AG08395 (cell line): Measurements from ENCODE around the gene PNKD.
"Not testable (repeated sequence)": the region's sequence is repeated elsewhere in the genome, so short reads cannot be mapped to it uniquely, and the experiment has no call there.

ENCODE experiments used
- DNase-seq: peaks from one replicate; pipeline ENCODE4 v3.0.0; 2012; ENCODE audit warnings: mixed read lengths, low spot score

The PNKD gene

GRCh38 chr2:218292048-218293014, 22.0 kb downstream of the PNKD start, which contains the start of gene TMBIM1:
Gene TMBIM1, minus strand, starts transcription at chr2:218292503. Its CDS starts 10,362 bp downstream, at chr2:218282141.
- peak; percentile 93 for DNase-seq

DNA sequence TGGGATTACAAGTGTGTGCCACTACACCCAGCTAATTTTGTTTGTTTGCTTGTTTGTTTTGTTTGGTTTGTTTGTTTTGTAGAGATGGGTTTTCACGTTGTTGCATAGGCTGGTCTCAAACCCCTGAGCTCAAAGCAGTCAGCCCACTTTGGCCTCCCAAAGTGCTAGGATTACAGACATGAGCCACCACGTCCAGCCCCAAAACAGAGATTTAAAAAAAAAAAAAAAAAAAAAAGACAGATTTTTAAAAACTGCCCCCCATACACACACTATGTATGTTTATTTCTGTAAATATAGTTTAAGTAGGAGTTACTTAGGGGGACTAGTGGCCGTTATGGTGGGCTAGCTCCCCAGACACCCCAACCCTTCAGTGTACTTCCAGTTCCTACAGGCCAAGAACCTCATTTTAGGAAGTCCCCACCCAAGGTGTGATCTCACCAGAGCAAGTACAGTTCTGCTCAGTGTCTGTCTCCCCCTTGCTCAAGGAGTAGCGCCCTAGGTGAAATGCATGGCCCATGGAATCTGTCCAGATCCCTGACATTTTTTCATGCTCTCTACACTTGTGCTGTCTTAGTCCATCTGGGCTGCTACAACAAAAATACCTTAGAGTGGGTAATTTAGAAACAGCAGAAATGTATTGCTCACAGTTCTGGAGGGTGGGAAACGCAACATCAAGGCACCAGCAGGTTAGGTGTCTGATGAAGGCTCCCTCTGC, 23.6 kb downstream of the PNKD start:
- DNase-seq, result no peak

DNA sequence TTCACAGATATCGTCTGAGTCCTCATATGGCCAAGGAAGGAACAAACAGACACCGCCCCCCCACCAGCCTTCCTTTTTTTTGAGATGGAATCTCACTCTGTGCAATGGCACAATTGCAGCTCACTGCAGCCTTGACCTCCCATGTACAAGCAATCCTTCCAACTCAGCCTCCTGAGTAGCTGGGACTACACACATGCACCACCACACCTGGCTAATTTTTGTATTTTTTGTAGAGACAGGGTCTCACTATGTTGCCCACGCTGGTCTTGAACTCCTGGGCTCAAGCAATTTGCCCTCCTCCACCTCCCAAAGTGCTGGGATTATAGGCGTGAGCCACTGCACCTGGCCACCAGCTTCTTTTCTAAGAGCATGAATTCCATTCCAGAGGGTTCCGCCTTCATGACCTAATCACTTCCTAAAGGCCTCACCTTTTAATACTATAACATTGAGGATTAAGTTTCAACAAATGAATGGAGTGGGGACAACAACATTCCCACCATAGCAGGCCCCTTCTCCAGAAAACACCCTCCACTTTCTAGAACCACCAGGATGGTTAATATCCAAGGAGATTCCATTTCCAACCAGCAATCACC, 24.2 kb downstream of the PNKD start:
- DNase-seq, result no peak

- DNase-seq, result no peak
Observed at GRCh38 chr2:218295029-218295428, 24.7 kb downstream of the PNKD start.

GRCh38 chr2:218296200-218296599, 25.9 kb downstream of the PNKD start:
- no peak for DNase-seq

DNA sequence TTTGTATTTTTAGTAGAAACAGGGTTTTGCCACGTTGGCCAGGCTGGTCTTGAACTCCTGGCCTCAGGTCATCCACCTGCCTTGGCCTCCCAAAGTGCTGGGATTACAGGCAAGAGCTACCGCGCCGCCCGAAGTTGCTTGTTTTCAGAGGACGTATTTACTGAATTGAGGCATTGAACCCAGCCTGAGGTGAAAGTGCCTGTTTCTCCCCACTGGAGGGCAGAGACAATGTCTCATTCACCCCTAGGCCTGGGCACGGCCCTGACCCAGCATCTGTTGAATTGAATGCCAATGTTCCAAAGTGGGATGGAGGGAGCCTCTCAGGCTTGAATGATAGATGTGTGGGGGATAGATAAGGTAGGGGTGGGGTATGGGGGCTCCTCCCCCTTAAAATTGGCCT, 26.5 kb downstream of the PNKD start:
- DNase-seq, result no peak

- no peak for DNase-seq
Observed at GRCh38 chr2:218298314-218298875, 28.1 kb downstream of the PNKD start.

GRCh38 chr2:218300141-218300540, 29.8 kb downstream of the PNKD start:
- DNase-seq, result no peak

DNA sequence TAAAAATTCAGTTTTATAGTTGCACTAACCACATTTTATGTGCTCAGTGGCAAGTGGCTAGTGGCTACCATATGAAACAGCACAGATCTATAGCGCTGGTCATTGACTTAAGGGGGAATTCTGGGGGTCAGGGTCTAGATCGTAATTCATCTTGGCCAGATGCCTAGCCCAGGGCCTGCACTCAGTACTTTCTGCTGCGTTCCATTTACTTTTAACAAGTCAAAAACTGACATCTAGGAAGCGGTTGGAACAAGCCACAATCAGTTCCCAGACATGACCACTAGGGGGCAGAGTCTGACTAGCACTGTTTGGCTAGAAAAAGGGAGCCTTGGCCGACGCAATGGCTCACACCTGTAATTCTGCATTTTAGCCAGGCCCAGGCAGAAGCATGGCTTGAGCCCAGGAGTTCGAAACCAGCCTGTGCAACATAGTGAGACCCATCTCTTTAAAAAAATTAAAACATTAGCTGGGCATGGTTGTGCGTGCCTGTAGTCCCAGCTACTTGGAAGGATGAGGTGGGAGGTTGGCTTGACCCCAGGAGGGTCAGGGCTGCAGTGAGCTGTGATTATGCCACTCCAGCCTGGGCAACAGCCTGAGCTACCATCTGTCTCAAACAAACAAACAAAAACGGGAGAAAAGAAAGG, 31.0 kb downstream of the PNKD start:
- DNase-seq, result peak; percentile 63

GRCh38 chr2:218305383-218305782, 35.1 kb downstream of the PNKD start:
- DNase-seq, result no peak

- DNase-seq, result no peak
Observed at GRCh38 chr2:218306184-218306920, 36.0 kb downstream of the PNKD start.

DNA sequence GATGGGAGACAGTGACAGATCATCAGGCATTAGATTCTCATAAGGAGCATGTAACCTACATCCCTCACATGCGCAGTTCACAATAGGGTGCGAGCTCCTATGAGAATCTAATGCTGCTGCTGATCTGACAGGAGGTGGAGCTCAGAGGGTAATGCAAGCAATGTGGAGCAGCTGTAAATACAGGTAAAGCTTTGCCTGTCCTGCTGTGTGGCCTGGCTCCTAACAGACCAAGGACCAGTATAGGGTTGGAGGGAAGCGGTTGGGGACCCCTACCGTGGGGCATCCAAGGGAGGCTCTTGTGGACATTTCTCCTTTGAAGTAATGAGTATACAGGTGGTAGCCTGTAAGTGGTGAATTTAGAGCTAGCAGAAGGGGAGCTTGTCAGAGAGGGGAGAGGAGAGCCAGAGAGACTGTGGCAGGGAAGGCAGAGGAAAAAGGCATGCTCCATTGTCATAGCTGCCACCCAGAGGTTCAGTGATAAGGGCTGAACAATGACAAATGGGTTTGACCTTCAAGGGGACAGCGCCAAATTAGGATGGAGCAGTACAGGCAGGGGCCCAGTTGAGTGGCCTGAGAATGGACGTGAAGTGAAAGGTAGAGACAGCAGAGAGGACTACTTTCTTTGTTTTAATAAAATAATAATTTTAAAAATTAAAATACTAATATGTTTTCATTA, 37.2 kb downstream of the PNKD start:
- no peak for DNase-seq

DNA sequence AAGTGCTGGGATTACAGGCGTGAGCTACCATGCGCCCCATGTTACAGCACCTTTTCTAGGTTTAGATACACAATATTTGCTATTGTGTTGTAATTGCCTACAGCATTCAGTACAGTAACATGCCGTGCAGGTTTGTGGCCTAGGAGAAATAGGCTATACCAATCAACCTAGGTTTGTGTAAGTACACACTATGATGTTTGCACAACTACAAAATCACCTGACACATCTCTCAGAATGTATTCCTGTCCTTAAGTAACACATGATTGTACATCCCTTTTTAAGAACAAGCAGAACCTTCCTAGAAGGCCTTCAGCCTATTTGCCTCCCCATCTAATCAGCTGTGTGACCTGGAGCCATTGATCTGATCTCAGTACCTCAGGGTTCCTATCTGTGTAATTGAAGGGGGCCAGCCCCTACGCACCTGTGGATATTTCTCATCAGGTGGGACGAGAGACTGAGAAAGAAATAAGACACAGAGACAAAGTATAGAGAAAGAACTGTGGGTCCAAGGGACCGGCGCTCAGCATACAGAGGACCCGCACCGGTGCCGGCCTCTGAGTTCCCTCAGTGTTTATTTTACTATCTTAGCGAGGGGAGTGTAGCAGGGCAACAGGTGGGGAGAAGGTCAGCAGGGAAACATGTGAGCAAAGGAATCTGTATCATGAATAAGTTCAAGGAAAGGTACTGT, 40.7 kb downstream of the PNKD start:
- DNase-seq, result no peak

GRCh38 chr2:218311541-218312266, 41.4 kb downstream of the PNKD start:
- DNase-seq, result not testable (repeated sequence)

DNA sequence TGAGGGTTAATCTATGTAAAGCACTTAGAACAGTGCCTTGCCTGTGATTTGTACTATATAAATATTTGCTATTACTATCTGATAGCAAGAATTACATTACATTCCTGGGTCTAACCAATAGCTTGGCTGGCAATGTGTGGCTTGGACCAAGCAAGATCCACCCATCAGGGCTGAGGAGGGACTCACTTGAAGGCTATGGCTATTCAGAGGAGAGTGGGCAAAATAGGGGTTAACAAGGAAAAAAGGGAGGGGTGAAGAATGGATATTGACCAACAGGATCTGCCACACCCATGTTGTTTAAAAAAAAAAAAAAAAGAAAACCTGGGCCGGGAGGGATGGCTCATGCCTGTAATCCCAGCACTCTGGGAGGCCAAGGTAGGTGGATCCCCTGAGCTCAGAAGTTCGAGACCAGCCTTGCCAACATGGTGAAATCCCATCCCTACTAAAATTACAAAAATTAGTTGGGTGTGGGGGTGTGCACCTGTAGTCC, 42.0 kb downstream of the PNKD start:
- no peak for DNase-seq

GRCh38 chr2:218313356-218313755, 43.0 kb downstream of the PNKD start:
- no peak for DNase-seq

DNA sequence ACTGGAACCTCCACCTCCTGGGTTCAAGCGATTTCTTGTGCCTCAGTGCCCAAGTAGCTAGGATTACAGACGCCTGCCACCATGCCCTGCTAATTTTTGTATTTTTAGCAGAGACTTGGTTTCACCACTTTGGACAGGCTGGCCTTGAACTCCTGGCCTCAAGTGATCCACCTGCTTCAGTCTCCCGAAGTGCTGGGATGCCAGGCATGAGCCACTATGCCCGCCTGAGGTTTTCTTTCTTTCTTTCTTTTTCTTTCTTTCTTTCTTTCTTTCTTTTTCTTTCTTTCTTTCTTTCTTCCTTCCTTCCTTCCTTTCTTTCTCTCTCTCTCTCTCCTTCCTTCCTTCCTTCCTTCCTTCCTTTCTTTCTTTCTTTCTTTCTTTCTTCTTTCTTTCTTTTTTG, 44.4 kb downstream of the PNKD start:
- not testable (repeated sequence) for DNase-seq

- DNase-seq, result no peak
Observed at GRCh38 chr2:218315397-218315796, 45.1 kb downstream of the PNKD start.

DNA sequence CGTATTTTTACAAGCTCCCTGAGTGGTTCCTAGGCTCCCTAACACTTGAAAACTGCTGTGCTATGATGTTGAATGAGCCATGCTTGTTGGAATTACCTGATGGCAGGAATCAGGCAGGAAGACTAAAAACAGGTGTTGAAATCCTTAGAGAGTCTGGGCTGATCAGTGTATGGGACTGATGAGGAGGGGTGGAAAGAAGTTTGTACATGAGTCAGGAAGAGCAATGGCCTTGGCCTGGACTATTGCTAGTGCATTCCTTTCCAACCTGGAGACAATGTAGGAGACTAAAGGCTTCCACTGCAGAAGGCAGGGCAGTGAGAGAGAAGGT, 46.9 kb downstream of the PNKD start:
- no peak for DNase-seq
